AG04450 (cell line): ENCODE measurements around the gene RIPPLY3. TPM values are rescaled to one million over a fixed set of nuclear protein-coding genes. Genes with fewer than 3 reads are reported as not detected.
"Not testable (repeated sequence)": the region's sequence is repeated elsewhere in the genome, so short reads cannot be mapped to it uniquely, and the experiment has no call there.

Experiments used
- CTCF ChIA-PET: fragments of 300-600, 350-600 bp; formaldehyde crosslinking; extraction: SDS; loops from one replicate; lab custom pipeline; 2022; ENCODE audit warnings: antibody characterized with exemption, inconsistent platforms; lab: Charles Lee
- POLR2A ChIA-PET: fragments of 350-600 bp; formaldehyde crosslinking; extraction: SDS; loops from one replicate; lab custom pipeline; 2021; ENCODE audit warnings: antibody characterized with exemption, inconsistent platforms; lab: Yijun Ruan, JAX
- DNase-seq: peaks from one replicate; pipeline ENCODE4 v3.0.0-alpha.2; 2011; ENCODE audit warnings: low read depth, low spot score
- H3K27ac ChIP-seq: one replicate; pipeline ENCODE4 v1.5.1; 2012; ENCODE audit warnings: low read depth, low read length, control low read depth
- H3K27me3 ChIP-seq: one replicate; pipeline ENCODE4 v1.6.0; 2012; ENCODE audit warnings: low read length; ENCODE audit not compliant: control insufficient read depth, insufficient read depth
- H3K4me3 ChIP-seq: 2 replicates; pipeline ENCODE4 v1.5.1; 2011; ENCODE audit warnings: mild to moderate bottlenecking, low read depth, low read length, control low read depth
- H3K9me3 ChIP-seq: 2 replicates; pipeline ENCODE4 v1.5.1; 2012; ENCODE audit warnings: low read length; ENCODE audit not compliant: control insufficient read depth, insufficient read depth
- CTCF ChIP-seq: IDR thresholded peaks from 2 replicates; pipeline ENCODE4 v1.5.1; 2011; ENCODE audit warnings: low read depth, low read length, control low read depth, inconsistent platforms
- polyA plus RNA-seq: library from polyadenylated mRNA; depleted of rRNA; stranded (reverse); fragments of >200 nt; gene quantifications from 2 replicates; pipeline ENCODE4 v1.2.3, GENCODE V29; 2011

Gene RIPPLY3
- polyA plus RNA-seq, 1 experiment = 0.04 TPM

DNA sequence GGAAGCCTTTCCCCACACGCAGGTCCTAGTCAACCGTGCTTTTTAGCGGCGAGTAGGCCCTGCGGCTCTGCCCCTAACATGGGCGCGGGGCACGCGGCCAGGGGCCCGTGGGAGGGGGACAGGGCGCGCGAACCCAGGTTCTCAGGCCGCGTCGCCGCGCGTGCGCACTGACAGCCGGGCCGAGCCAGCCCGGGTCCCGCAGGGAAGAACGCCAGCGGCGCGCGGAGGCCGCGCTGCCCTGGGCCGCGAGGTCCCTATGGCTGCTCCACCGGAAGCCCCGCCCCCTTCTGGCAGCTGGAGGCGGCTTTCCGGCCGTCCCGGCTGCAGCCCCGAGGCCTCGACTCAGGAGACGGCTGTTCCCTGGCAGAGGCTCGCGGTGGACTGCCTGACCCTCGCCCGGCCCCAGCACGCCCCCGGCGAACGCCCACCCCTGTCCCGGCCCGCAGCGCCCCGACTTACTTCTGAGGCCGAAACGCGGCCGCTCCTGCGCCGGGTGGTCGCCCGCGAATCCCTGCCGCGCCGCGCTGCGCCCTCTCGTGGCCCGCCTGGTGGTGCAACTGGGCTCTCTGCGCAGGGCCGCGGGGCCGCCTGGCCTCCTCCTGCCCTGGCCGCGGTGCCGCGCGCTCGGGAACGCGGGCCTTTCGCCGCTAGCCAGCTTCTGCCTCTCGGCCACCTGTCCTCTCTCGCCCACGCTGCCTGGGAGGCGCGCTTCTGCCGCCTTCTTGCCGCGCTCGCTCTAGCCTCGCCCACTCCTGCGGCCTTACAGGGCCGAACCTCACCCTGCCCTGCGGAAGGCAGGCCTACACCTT is 16.6 kb upstream of the RIPPLY3 start:
- peaks cover 6% of the 10 kb centered on the region; the same call in 1 of the 2 replicates for H3K9me3 ChIP-seq
- H3K27ac ChIP-seq = peak overlapping the region; percentile 52
- POLR2A ChIA-PET = interaction anchor here (0.6 to 1.0 kb wide), 4 partner anchors 11 to 151 kb away, joined by 3 to 6 read pairs (median 4); no protein-coding TSS in a partner anchor
- no peaks in the 10 kb centered on the region for H3K27me3 ChIP-seq
- CTCF ChIA-PET = interaction anchor here (0.5 to 2.8 kb wide), 16 partner anchors 9 to 484 kb away, joined by 3 to 14 read pairs (median 4); partner anchors contain the start of gene HLCS
- H3K4me3 ChIP-seq = peak overlapping the region; percentile 63
- peak; percentile 52 for TF ChIP-seq CTCF
- DNase-seq = peak; percentile 62

DNA sequence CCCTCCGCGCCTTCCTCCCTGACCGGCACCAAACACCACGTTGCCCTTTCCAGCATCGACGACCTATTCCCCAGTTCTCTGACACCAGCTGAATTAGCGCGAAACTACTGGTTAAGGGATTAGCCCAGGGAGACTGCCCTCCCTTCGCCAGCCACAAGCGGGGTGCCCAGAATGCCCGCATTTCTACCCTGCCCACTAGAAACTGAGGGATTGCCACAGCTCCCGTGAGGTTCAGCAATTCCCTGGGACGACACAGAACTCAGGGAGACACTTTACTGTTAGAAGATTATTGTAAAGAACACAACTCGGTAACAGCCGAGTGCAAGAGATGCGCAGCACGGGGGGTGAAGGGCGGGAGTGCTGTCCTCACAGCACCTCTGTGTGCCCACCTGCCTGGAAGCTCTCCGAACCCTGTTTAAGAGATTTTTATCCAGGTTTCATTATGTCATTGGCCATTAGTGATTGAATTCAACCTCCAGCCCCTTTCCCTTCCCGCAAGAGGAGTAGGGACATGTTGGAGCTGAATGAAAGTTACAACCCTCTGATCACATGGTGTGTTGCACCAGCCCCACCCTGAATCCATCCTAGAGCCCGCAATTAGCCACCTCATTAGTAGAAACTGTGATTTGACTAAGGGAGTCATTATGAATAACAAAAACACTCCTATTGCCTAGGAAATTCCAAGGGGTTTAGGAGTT is 15.8 kb upstream of the RIPPLY3 start:
- no peak for DNase-seq
- ChIA-PET CTCF (interaction anchor here (0.6 to 2.8 kb wide), 10 partner anchors 11 to 485 kb away, joined by 3 to 14 read pairs (median 6); no protein-coding TSS in a partner anchor), POLR2A (interaction anchor here (0.6 kb wide), 1 partner anchor 33 kb away, joined by 6 read pairs; no protein-coding TSS in a partner anchor)
- Histone ChIP-seq H3K27ac (peak overlapping the region; percentile 52), H3K9me3 (peaks cover 6% of the 10 kb centered on the region; the same call in 1 of the 2 replicates), H3K4me3 (peak overlapping the region; percentile 63), H3K27me3 (no peaks in the 10 kb centered on the region)
- TF ChIP-seq CTCF = no peak

GRCh38 chr21:36992671-36993070 is 13.8 kb upstream of the RIPPLY3 start:
- POLR2A ChIA-PET = no interaction called here
- DNase-seq = no peak

DNA sequence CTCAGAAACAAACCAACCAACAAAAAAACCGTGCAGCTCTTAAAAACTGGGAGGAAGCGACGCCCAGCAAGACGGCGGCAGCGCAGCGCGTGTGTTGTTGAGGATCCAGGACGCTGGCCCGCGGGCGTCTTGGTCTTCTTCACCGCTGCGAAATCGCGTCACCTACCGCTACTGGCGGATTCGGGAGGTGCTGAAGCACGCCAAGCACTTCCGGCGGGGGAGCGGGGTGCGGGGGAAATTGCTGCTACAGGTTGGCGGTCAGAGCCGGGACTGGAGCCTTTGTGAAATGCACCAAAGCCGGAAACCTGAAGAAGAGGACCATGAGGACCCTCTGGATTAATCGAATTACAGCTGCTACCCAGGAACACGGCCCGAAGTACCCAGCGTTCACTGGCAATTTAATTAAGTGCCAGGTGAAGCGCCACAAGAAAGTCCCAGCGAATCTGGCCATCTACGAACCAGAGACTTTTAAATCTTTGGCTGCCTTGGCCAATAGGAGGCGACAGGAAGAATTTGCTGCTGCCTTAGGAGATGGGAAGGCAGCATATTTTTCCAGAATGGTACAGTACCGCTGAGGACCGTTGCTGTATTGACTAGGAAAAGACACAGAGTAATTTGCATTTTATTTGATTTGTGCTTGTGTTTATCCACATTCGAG is 11.9 kb upstream of the RIPPLY3 start:
- Histone ChIP-seq H3K27me3 (peaks cover 4% of the 10 kb centered on the region), H3K27ac (no peak overlapping the region), H3K9me3 (peaks cover 6% of the 10 kb centered on the region; the same call in 1 of the 2 replicates), H3K4me3 (peak overlapping the region; percentile 38)
- POLR2A ChIA-PET = no interaction called here
- TF ChIP-seq CTCF = no peak; the same call in 1 of the 2 replicates
- CTCF ChIA-PET = interaction anchor here (0.8 kb wide), 1 partner anchor 18 kb away, joined by 3 read pairs; no protein-coding TSS in a partner anchor
- DNase-seq = no peak

More at GRCh38 chr21:36992671-36993070, 13.8 kb upstream of the RIPPLY3 start:
- H3K27ac ChIP-seq = no peak overlapping the region
- peaks cover 6% of the 10 kb centered on the region; the same call in 1 of the 2 replicates for H3K9me3 ChIP-seq
- no peak overlapping the region for H3K4me3 ChIP-seq
- CTCF ChIA-PET = interaction anchor here (1.5 to 1.9 kb wide), 3 partner anchors 16 to 95 kb away, joined by 3 to 6 read pairs (median 3); no protein-coding TSS in a partner anchor
- peaks cover 2% of the 10 kb centered on the region for H3K27me3 ChIP-seq
- no peak for TF ChIP-seq CTCF

DNA sequence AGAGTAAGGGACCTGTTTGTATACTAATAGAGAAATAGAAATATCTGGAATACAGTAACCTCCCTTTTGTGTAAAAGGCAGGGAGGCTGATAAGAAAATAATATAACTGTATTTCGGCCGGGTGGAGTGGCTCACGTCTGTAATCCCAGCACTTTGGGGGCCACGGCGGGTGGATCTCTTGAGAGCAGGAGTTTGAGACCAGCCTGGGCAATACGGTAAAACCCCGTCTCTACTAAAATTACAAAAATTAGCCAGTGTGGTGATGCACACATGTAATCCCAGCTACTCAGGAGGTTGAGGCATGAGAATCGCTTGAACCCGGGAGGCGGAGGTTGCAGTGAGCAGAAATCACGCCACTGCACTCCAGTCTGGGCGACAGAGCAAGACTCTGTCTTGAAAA is 11.2 kb upstream of the RIPPLY3 start:
- DNase-seq, H3K27ac ChIP-seq, POLR2A ChIA-PET, H3K9me3 ChIP-seq, H3K27me3 ChIP-seq, H3K4me3 ChIP-seq: not testable (repeated sequence)
- CTCF ChIA-PET = interaction anchor here (0.8 kb wide), 1 partner anchor 18 kb away, joined by 3 read pairs; no protein-coding TSS in a partner anchor
